GM12878 (cell line): Measurements from ENCODE around the gene FMNL2. TPM values are rescaled to one million over a fixed set of nuclear protein-coding genes. Genes with fewer than 3 reads are reported as not detected.

Source experiments
- ATF7 ChIP-seq: fragments of 450-650 bp; IDR thresholded peaks from 2 replicates; pipeline ENCODE4 v1.6.1; 2016; ENCODE audit warnings: low read depth, mild to moderate bottlenecking
- CREM ChIP-seq: IDR thresholded peaks from 2 replicates; pipeline ENCODE4 v1.6.1; 2014; ENCODE audit warnings: antibody characterized with exemption, low read depth
- EP300 ChIP-seq, 2 experiments: fragments of 150-350 bp in 1 of 2; IDR thresholded peaks; 2 replicates each; pipeline ENCODE4 v1.6.1; 2011 to 2012; ENCODE audit warnings: low read depth in 2 of 2, low read length in 2 of 2, borderline replicate concordance in 1 of 2, improper control_type of control experiment in 1 of 2, inconsistent platforms in 1 of 2; ENCODE audit not compliant: control insufficient read depth in 1 of 2
- IRF5 ChIP-seq: fragments of 450-650 bp; IDR thresholded peaks from 2 replicates; pipeline ENCODE4 v1.6.1; 2017; ENCODE audit warnings: borderline replicate concordance
- JUNB ChIP-seq: IDR thresholded peaks from 2 replicates; pipeline ENCODE4 v1.6.1; 2016; ENCODE audit warnings: antibody characterized with exemption, mild to moderate bottlenecking
- MEF2B ChIP-seq: fragments of 450-650 bp; IDR thresholded peaks from 2 replicates; pipeline ENCODE4 v1.6.1; 2018; ENCODE audit warnings: mild to moderate bottlenecking, moderate library complexity; ENCODE audit not compliant: partially characterized antibody, poor library complexity, severe bottlenecking
- RAD51 ChIP-seq: fragments of 450-650 bp; IDR thresholded peaks from 2 replicates; pipeline ENCODE4 v1.6.1; 2016; ENCODE audit warnings: moderate library complexity, mild to moderate bottlenecking, inconsistent platforms
- RELA ChIP-seq: fragments of 450-650 bp; IDR thresholded peaks from 2 replicates; pipeline ENCODE4 v1.8.0; 2014; ENCODE audit warnings: borderline replicate concordance; ENCODE audit not compliant: partially characterized antibody
- SMARCA5 ChIP-seq: fragments of 450-650 bp; IDR thresholded peaks from 2 replicates; pipeline ENCODE4 v1.6.1; 2017; ENCODE audit warnings: mild to moderate bottlenecking
- SRF ChIP-seq, 2 experiments: IDR thresholded peaks; 2 replicates each; pipeline ENCODE4 v1.6.1; 2011; ENCODE audit warnings: low read depth in 2 of 2, low read length in 2 of 2, mild to moderate bottlenecking in 1 of 2, moderate library complexity in 1 of 2
- YY1 ChIP-seq: IDR thresholded peaks from 2 replicates; pipeline ENCODE4 v1.6.1; 2011; ENCODE audit warnings: low read depth, mild to moderate bottlenecking, low read length
- ZNF274 ChIP-seq: IDR thresholded peaks from one replicate; pipeline ENCODE4 v1.8.0; 2011; ENCODE audit not compliant: insufficient read length, insufficient read depth
- ZSCAN29 ChIP-seq: fragments of 450-650 bp; IDR thresholded peaks from 2 replicates; pipeline ENCODE4 v1.6.1; 2017; ENCODE audit warnings: mild to moderate bottlenecking, moderate library complexity
- ZZZ3 ChIP-seq: IDR thresholded peaks from 2 replicates; pipeline ENCODE4 v1.6.1; 2011; ENCODE audit warnings: low read depth; ENCODE audit not compliant: control insufficient read depth, insufficient read length
- polyA plus RNA-seq, 11 experiments: library from polyadenylated mRNA; depleted of rRNA in 4 of 11; unstranded in 6 of 11; stranded (reverse) in 5 of 11; fragments of >200 nt; fragmentation: Nextera tagmentation in 4 of 11; fragmentation: Illumina TruSeq in 1 of 11; extraction: Ambion mirVana in 4 of 11; extraction: Trizol in 1 of 11; gene quantifications; 1 replicate in 1 of 11; 2 replicates in 10 of 11; pipeline versions ENCODE4 v1.2.1 to v1.2.3, GENCODE V29; 2011 to 2016; ENCODE audit warnings: inconsistent platforms in 2 of 11, missing spikeins in 2 of 11, low read depth in 1 of 11
- total RNA-seq, 4 experiments: library from RNA; depleted of rRNA in 3 of 4; stranded (reverse); fragments of >200 nt in 3 of 4; fragmentation: Illumina TruSeq in 1 of 4; extraction: Trizol in 1 of 4; gene quantifications; 2 replicates each; pipeline versions ENCODE4 v1.2.1 to v1.2.3, GENCODE V29; 2013 to 2021
- TF ChIP-seq, protein P1 (sequence below): IDR thresholded peaks from 2 replicates; pipeline ENCODE4 v1.6.1; 2012; ENCODE audit warnings: low read depth, low read length, improper control_type of control experiment

Gene FMNL2
- total and polyA plus RNA-seq, 10 of the 15 experiments (the other 5 are each of a cell fraction or from before 2014, with no cell fraction given), result 0.13 to 9.9 (median 0.35) TPM

GRCh38 chr2:152421521-152422370 is 86.8 kb downstream of the FMNL2 start (continued):
- TF ChIP-seq IRF5, result no peak
- TF ChIP-seq RAD51, result 0 out of 2 replicates have a peak, but pooled peaks have one; percentile 44
- peak; percentile 12; the same call in 1 of the 2 replicates for TF ChIP-seq JUNB
- no peak for TF ChIP-seq SRF (IDR thresholded peaks at IDR 0.05; ENCODE audit: low read depth in 2 of 2, low read length in 2 of 2)
- 0 out of 4 replicates have a peak, but pooled peaks of 1 of the 2 experiments have one; percentile 22 for TF ChIP-seq EP300 (IDR thresholded peaks at IDR 0.05; ENCODE audit: borderline replicate concordance in 1 of 2, control insufficient read depth in 1 of 2, low read depth in 2 of 2, low read length in 2 of 2)
- TF ChIP-seq ATF7, result peak; percentile 77
- no peak for TF ChIP-seq ZSCAN29
- TF ChIP-seq CREM, result no peak
- TF ChIP-seq YY1, result no peak
- no peak for TF ChIP-seq ZNF274
- no peak for TF ChIP-seq RELA
- no peak for TF ChIP-seq SMARCA5
- TF ChIP-seq MEF2B, result no peak
- TF ChIP-seq, protein P1, sequence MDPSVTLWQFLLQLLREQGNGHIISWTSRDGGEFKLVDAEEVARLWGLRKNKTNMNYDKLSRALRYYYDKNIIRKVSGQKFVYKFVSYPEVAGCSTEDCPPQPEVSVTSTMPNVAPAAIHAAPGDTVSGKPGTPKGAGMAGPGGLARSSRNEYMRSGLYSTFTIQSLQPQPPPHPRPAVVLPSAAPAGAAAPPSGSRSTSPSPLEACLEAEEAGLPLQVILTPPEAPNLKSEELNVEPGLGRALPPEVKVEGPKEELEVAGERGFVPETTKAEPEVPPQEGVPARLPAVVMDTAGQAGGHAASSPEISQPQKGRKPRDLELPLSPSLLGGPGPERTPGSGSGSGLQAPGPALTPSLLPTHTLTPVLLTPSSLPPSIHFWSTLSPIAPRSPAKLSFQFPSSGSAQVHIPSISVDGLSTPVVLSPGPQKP, result no peak
- no peak for TF ChIP-seq ZZZ3
